ENCODE data around the gene ENTHD1. TPM values are rescaled to one million over a fixed set of nuclear protein-coding genes. Genes with fewer than 3 reads are reported as not detected.

The ENTHD1 gene
- total RNA-seq, 1 experiment from 2014 or later = not detected

DNA sequence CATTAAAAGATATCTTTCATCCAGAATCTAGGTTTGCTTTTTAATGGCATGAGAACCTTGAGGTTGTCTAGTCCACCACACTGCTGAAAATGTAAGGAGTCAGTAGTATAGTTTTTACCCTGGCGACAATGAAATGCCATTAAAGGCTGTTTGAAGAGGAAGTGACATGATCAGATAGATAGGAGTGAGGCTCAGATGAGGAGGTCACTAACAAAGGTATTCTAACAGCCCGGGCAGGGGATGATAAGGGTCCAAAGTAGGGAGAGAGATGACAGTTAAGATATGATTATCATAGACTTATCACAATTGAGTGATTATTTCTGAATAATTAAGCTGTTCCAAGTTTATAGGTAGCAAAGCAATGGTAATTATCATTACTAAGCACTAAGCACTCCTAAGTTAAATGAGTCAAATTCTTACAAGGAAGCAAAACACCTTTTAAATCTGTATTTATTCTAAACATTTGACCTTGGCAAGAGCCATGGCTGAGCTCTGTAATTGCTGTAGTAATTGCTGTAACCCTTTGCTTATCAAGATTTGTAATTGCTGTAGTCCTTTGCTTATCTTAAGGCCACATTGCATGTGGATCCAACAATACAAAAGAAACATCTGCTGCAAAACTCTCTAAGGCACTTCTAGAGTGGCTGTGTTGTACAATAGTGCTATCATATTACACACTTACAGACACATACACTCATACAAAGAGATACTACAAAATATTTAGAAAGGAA lies 92.6 kb downstream of the ENTHD1 start:
- no peak overlapping the region for H4K5ac ChIP-seq (ENCODE audit: insufficient read length, low read depth, low read length)
- no peaks in the 10 kb centered on the region for H3K79me1 ChIP-seq (ENCODE audit: insufficient read depth, low read depth, low read length, poor library complexity, severe bottlenecking)
- no peak overlapping the region for H3K14ac ChIP-seq (ENCODE audit: insufficient read depth, low read length)
- H4K8ac ChIP-seq (replicated peaks; ENCODE audit: insufficient read length, low read depth, low read length) = no peak overlapping the region
- no peak overlapping the region for H3K27ac ChIP-seq (ENCODE audit: insufficient read length, low read depth, low read length)
- Mint-ChIP-seq H3K9me3 (peaks cover 14 to 15% of the 10 kb centered on the region in 2 experiments; a peak in 4 of 5 replicates), H3K4me1 (no peaks in the 10 kb centered on the region), H3K36me3 (ENCODE audit: insufficient read depth in 1 of 3, low read depth in 3 of 3) (0 out of 7 replicates have a peak, but pooled peaks cover 0 to 1% (median 0%) of the 10 kb centered on the region in 3 experiments), H3K27ac (no peak overlapping the region), H3K27me3 (ENCODE audit: low read depth) (peaks cover 60% of the 10 kb centered on the region), H3K4me3 (no peak overlapping the region)
- no peaks in the 10 kb centered on the region for H3K27me3 ChIP-seq (ENCODE audit: insufficient read depth, low read length)
- no peaks in the 10 kb centered on the region for H3K23me2 ChIP-seq (ENCODE audit: insufficient read length, low read depth, low read length, poor library complexity, severe bottlenecking)
- TF ChIP-seq, protein P1, sequence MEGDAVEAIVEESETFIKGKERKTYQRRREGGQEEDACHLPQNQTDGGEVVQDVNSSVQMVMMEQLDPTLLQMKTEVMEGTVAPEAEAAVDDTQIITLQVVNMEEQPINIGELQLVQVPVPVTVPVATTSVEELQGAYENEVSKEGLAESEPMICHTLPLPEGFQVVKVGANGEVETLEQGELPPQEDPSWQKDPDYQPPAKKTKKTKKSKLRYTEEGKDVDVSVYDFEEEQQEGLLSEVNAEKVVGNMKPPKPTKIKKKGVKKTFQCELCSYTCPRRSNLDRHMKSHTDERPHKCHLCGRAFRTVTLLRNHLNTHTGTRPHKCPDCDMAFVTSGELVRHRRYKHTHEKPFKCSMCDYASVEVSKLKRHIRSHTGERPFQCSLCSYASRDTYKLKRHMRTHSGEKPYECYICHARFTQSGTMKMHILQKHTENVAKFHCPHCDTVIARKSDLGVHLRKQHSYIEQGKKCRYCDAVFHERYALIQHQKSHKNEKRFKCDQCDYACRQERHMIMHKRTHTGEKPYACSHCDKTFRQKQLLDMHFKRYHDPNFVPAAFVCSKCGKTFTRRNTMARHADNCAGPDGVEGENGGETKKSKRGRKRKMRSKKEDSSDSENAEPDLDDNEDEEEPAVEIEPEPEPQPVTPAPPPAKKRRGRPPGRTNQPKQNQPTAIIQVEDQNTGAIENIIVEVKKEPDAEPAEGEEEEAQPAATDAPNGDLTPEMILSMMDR (conservative IDR thresholded peaks at IDR 0.05) = no peak
- no peaks in the 10 kb centered on the region for H3K9me3 ChIP-seq (ENCODE audit: control insufficient read depth, low read depth, low read length)
- H4K20me1 ChIP-seq (ENCODE audit: control insufficient read depth, insufficient read depth, insufficient read length) = no peaks in the 10 kb centered on the region
- no peaks in the 10 kb centered on the region for H3K79me2 ChIP-seq (ENCODE audit: insufficient read depth, low read length)
- H2AFZ ChIP-seq (ENCODE audit: low read length) = no peak overlapping the region
- no peak overlapping the region for H2AK5ac ChIP-seq (ENCODE audit: insufficient read length, low read length)
- no peak overlapping the region for H2BK5ac ChIP-seq (ENCODE audit: insufficient read length, low read length)
- H4K91ac ChIP-seq (ENCODE audit: insufficient read length, low read depth, low read length) = no peak overlapping the region
- H2BK12ac ChIP-seq (ENCODE audit: insufficient read length, low read depth, low read length) = no peak overlapping the region
- H3K4me2 ChIP-seq (ENCODE audit: insufficient read depth, insufficient read length, low read length) = no peak overlapping the region
- no peak overlapping the region for H2BK120ac ChIP-seq (ENCODE audit: low read depth, low read length, poor library complexity, severe bottlenecking)
- H3K56ac ChIP-seq (ENCODE audit: insufficient read length, low read depth, low read length) = no peak overlapping the region
- H2BK20ac ChIP-seq (ENCODE audit: low read depth, low read length, poor library complexity, severe bottlenecking) = no peak overlapping the region
- H3K18ac ChIP-seq (ENCODE audit: insufficient read length, low read depth, low read length) = no peak overlapping the region
- no peaks in the 10 kb centered on the region for H3K4me1 ChIP-seq (ENCODE audit: insufficient read depth, low read length)
- no peak overlapping the region for H3K4ac ChIP-seq (ENCODE audit: low read depth, low read length)
- no peak overlapping the region for H3K9ac ChIP-seq (ENCODE audit: extremely low read depth, insufficient read length, low read length)
- no peak for DNase-seq
- no CpG with 5 or more reads among the region's 2 CpGs for whole genome bisulfite sequencing (ENCODE audit: extremely low coverage, insufficient read length, low lambda C conversion rate)
- no peak overlapping the region for H3K23ac ChIP-seq (ENCODE audit: insufficient read length, low read depth, low read length)
- no peak overlapping the region for H2BK15ac ChIP-seq (ENCODE audit: low read depth, low read length)
- H3T11ph ChIP-seq (ENCODE audit: low read length) = no peak overlapping the region
